Tibial artery (tissue), 4 donors: ENCODE measurements around the gene ANTXR2.

Experiments
- DNase-seq, 2 donors: peaks; one replicate each; pipeline ENCODE4 v3.0.0-alpha.2; 2019
- H3K27ac ChIP-seq, 2 donors: fragments of 200-600 bp; sonication (generic) in 1 of 2; 1 replicate in 1 of 2; 2 replicates in 1 of 2; pipeline ENCODE4 v1.5.1; 2018 to 2019; ENCODE audit warnings: mild to moderate bottlenecking in 1 of 2
- H3K27me3 ChIP-seq, 2 donors: fragments of 200-600 bp; sonication (generic) in 1 of 2; one replicate each; pipeline versions ENCODE4 v1.5.1 to v1.6.0; 2016 to 2019
- H3K36me3 ChIP-seq, 3 donors: fragments of 200-600 bp; sonication (generic) in 2 of 3; one replicate each; pipeline ENCODE4 v1.5.1; 2016 to 2019; ENCODE audit warnings: mild to moderate bottlenecking in 2 of 3
- H3K4me1 ChIP-seq, 4 donors: fragments of 200-600 bp; sonication (generic) in 2 of 4; 1 replicate in 3 of 4; 2 replicates in 1 of 4; pipeline ENCODE4 v1.5.1; 2016 to 2019
- H3K4me3 ChIP-seq, 2 donors: fragments of 200-600 bp; sonication (generic) in 1 of 2; 1 replicate in 1 of 2; 2 replicates in 1 of 2; pipeline ENCODE4 v1.5.1; 2018 to 2019; ENCODE audit warnings: mild to moderate bottlenecking in 2 of 2
- H3K9me3 ChIP-seq, 3 donors: fragments of 200-600 bp; sonication (generic) in 1 of 3; one replicate each; pipeline ENCODE4 v1.5.1; 2016 to 2019
- intact Hi-C: fragments of 100-400 bp; cut with DNase I; formaldehyde crosslinking; loops from one replicate; pipeline ENCODE4 v1.15.0; 2023; ENCODE audit warnings: low total_unique reads
- TF ChIP-seq, protein P1 (sequence below), 2 experiments: fragments of 200-600 bp in 1 of 2; fragments of 450-650 bp in 1 of 2; IDR thresholded peaks; one replicate each; pipeline ENCODE4 v1.5.1; 2017 to 2019; ENCODE audit warnings: antibody characterized with exemption in 2 of 2, mild to moderate bottlenecking in 1 of 2, moderate library complexity in 1 of 2

Gene ANTXR2

DNA sequence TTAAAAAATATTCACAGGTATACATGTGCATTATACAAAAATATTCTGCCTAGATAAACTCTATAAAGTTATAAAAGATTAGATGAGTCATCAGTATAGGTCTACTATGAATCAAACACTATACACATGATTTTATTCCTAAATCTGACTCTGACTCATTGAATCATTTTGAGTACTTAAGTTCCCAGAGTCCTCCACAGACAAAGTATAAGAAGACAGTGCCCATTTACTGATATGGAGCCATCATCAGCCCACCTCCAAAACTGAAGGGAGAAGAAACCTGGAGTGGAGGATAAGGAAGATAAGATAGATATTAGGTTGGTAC lies 28.7 kb upstream of the ANTXR2 start:
- intact Hi-C loops: no loop called here
- Histone ChIP-seq H3K9me3 (no peaks in the 10 kb centered on the region), H3K4me3 (no peak overlapping the region), H3K4me1 (peaks cover 0 to 4% (median 0%) of the 10 kb centered on the region in 4 donors), H3K27me3 (no peaks in the 10 kb centered on the region), H3K36me3 (no peaks in the 10 kb centered on the region), H3K27ac (no peak overlapping the region)
- TF ChIP-seq, protein P1, sequence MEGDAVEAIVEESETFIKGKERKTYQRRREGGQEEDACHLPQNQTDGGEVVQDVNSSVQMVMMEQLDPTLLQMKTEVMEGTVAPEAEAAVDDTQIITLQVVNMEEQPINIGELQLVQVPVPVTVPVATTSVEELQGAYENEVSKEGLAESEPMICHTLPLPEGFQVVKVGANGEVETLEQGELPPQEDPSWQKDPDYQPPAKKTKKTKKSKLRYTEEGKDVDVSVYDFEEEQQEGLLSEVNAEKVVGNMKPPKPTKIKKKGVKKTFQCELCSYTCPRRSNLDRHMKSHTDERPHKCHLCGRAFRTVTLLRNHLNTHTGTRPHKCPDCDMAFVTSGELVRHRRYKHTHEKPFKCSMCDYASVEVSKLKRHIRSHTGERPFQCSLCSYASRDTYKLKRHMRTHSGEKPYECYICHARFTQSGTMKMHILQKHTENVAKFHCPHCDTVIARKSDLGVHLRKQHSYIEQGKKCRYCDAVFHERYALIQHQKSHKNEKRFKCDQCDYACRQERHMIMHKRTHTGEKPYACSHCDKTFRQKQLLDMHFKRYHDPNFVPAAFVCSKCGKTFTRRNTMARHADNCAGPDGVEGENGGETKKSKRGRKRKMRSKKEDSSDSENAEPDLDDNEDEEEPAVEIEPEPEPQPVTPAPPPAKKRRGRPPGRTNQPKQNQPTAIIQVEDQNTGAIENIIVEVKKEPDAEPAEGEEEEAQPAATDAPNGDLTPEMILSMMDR (IDR thresholded peaks at IDR 0.05): no peak
- no peak for DNase-seq

DNA sequence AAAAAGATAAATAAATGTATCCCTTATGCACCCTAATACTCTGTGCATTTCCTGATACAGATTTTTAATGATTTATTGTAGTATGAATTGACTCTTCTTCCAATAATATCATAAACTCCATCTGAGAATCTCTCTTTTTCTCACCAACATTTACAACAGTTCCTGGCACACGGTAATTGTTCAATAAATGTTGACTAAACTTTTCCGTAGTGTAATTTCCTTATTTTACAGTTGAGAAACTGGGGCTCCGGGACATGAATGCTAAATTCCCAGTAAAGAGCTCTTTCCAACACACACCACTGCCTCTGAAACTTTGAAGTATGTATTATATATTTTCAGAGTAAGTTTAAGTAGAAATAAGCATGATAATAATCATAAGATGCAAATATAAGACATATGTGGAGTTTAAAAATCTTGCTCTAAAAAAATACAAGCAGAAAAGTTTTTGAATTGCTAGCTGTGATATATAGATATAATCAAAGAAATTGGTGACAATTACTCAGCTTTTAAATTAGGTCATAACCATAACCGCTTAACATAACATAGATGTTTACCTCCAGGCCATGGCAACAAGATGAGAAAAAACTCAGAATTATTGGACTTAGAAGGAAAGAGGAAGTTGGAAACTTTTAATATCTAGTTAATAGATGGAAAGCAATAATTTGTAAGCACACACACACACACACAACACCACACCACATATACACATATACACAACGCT lies 28.2 kb upstream of the ANTXR2 start:
- Histone ChIP-seq H3K4me1 (peaks cover 0 to 4% (median 0%) of the 10 kb centered on the region in 4 donors), H3K27me3 (no peaks in the 10 kb centered on the region), H3K9me3 (no peaks in the 10 kb centered on the region), H3K27ac (no peak overlapping the region), H3K36me3 (no peaks in the 10 kb centered on the region), H3K4me3 (no peak overlapping the region)
- DNase-seq: no peak
- TF ChIP-seq, protein P1 (IDR thresholded peaks at IDR 0.05): no peak
- intact Hi-C loops: no loop called here

DNA sequence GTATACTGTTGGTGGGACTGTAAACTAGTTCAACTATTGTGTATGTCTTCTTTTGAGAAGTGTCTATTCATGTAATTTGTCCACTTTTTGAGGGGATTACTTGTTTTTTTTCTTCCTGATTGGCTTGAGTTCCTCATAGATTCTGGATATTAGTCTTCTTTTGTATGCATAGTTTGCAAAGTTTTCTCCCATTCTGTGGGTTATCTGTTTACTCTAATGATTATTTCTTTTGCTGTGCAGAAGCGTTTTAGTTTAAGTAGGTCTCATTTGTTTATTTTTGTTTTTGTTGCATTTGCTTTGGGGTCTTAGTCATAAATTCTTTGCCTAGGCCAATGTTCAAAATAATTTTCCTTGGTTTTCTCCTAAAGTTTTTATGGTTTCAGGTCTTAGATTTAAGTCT lies 26.6 kb upstream of the ANTXR2 start:
- peaks cover 0 to 4% (median 0%) of the 10 kb centered on the region in 4 donors for H3K4me1 ChIP-seq
- H3K36me3 ChIP-seq: no peaks in the 10 kb centered on the region
- no peak for DNase-seq
- intact Hi-C loops: no loop called here
- H3K9me3 ChIP-seq: no peaks in the 10 kb centered on the region
- H3K27me3 ChIP-seq: no peaks in the 10 kb centered on the region
- no peak overlapping the region for H3K4me3 ChIP-seq
- TF ChIP-seq, protein P1 (IDR thresholded peaks at IDR 0.05): no peak
- no peak overlapping the region for H3K27ac ChIP-seq

DNA sequence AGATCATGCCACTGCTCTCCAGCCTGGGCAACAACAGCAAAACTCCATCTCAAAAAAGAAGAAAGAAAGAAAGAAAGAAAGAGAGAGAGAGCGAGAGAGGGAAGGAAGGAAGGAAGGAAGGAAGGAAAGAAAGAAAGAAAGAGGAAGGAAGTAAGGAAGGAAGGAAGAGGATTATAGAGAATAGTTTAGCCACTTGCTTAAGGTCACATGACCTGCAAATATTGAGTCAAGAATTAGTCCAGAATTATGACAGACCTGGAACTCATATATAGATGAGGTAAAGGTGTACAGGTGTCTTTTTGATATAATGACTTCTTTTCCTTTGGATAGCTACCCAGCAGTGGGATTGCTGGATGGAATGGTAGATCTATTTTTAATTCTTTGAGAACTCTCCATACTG lies 25.6 kb upstream of the ANTXR2 start:
- H3K27ac ChIP-seq: no peak overlapping the region
- H3K27me3 ChIP-seq: no peaks in the 10 kb centered on the region
- TF ChIP-seq, protein P1 (IDR thresholded peaks at IDR 0.05): no peak
- H3K4me1 ChIP-seq: peaks cover 0 to 4% (median 0%) of the 10 kb centered on the region in 4 donors
- intact Hi-C loops: no loop called here
- no peaks in the 10 kb centered on the region for H3K9me3 ChIP-seq
- DNase-seq: no peak
- no peak overlapping the region for H3K4me3 ChIP-seq
- H3K36me3 ChIP-seq: no peaks in the 10 kb centered on the region

DNA sequence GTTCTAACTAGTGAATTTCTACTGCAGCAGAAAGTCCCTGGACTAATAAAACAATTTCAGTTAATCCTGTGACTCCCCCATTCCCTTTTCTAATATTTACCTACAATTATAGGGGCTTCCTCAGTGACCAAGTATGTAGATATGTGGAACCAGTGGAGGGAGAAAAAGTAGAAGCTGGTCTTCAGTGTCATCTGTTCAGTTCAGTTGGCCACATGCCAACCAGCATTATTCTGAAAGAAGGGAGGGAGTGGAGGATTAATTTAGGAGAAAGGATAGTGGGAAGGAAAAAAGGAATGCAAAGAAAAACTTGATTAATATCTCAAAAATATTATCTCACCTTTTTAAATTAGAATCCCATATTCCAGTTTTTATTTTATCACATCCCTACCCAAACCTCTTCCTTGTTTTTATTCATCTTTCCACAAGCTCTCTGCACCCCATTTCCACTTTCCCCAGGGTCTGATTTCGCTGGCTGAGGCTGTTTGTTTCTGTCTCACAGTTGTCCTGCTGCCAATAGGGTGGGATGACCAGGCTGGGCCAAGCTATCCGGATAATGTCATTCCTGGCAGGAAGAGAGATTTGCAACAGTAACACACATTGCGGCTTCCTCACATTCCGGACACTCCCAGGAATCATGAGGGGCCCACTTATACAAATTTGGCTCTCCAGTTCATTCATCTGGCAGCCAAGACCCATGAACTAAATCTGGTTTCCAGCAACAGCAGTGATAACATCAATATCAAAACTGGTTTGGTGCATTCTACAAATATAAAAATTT lies 24.6 kb upstream of the ANTXR2 start:
- no peaks in the 10 kb centered on the region for H3K27me3 ChIP-seq
- TF ChIP-seq, protein P1 (IDR thresholded peaks at IDR 0.05): no peak
- H3K27ac ChIP-seq: no peak overlapping the region
- DNase-seq: peak; percentile 49 to 60
- H3K4me3 ChIP-seq: no peak overlapping the region
- H3K36me3 ChIP-seq: no peaks in the 10 kb centered on the region
- no peaks in the 10 kb centered on the region for H3K9me3 ChIP-seq
- H3K4me1 ChIP-seq: peaks cover 0 to 4% (median 0%) of the 10 kb centered on the region in 4 donors
- intact Hi-C loops: no loop called here
